ENCODE measurements around the gene ABHD1.

The ABHD1 gene

GRCh38 chr2:27123302-27124150, at the start of gene ABHD1 (continued):
- TF ChIP-seq ZNF518A (tag by site-specific recombination; conservative IDR thresholded peaks at IDR 0.05; ENCODE audit: low read depth): no peak
- TF ChIP-seq ZIC2 (tag by site-specific recombination; IDR thresholded peaks at IDR 0.05): peak; percentile 79
- TF ChIP-seq ZNF394 (tag by site-specific recombination; IDR thresholded peaks at IDR 0.05; ENCODE audit: borderline replicate concordance): peak; percentile 55; the same call in 1 of the 2 replicates
- no peak for TF ChIP-seq ZNF138 (tag by site-specific recombination; IDR thresholded peaks at IDR 0.05; ENCODE audit: borderline replicate concordance)
- no peak for TF ChIP-seq MEIS1 (CRISPR knock-in tag; IDR thresholded peaks at IDR 0.05; ENCODE audit: borderline replicate concordance)
- TF ChIP-seq ZBTB11 (tag by site-specific recombination; conservative IDR thresholded peaks at IDR 0.05; ENCODE audit: low read depth): peak; percentile 38; the same call in 1 of the 2 replicates
- 0 out of 2 replicates have a peak, but pooled peaks have one; percentile 37 for TF ChIP-seq ZBTB10 (tag by site-specific recombination; IDR thresholded peaks at IDR 0.05)
- no peak for TF ChIP-seq ZNF416 (tag by site-specific recombination; IDR thresholded peaks at IDR 0.05)
- TF ChIP-seq ZNF148 (tag by site-specific recombination; IDR thresholded peaks at IDR 0.05; ENCODE audit: borderline replicate concordance): no peak
- no peak for TF ChIP-seq KLF16 (tag by site-specific recombination; IDR thresholded peaks at IDR 0.05)
- TF ChIP-seq SALL2 (tag by site-specific recombination; IDR thresholded peaks at IDR 0.05; ENCODE audit: borderline replicate concordance): no peak
- TF ChIP-seq ZNF513 (tag by site-specific recombination; IDR thresholded peaks at IDR 0.05): no peak
- TF ChIP-seq ZNF274 (IDR thresholded peaks at IDR 0.05; ENCODE audit: low read length): no peak
- no peak for TF ChIP-seq ZNF274 (tag by site-specific recombination; IDR thresholded peaks at IDR 0.05; ENCODE audit: borderline replicate concordance)
- TF ChIP-seq ZNF626 (tag by site-specific recombination; IDR thresholded peaks at IDR 0.05): no peak
- no peak for TF ChIP-seq ZNF510 (tag by site-specific recombination; IDR thresholded peaks at IDR 0.05; ENCODE audit: insufficient replicate concordance)
- peak; percentile 33 for TF ChIP-seq ZBTB26 (tag by site-specific recombination; optimal IDR thresholded peaks at IDR 0.05)
- no peak for TF ChIP-seq ZNF777 (tag by site-specific recombination; IDR thresholded peaks at IDR 0.05; ENCODE audit: borderline replicate concordance)
- no peak for TF ChIP-seq ZNF146 (tag by site-specific recombination; IDR thresholded peaks at IDR 0.05)

Data from HEK293 (cell line).